Epithelial cell of esophagus (primary cell): ENCODE measurements around the gene PARVB.
"Not testable (repeated sequence)": the region's sequence is repeated elsewhere in the genome, so short reads cannot be mapped to it uniquely, and the experiment has no call there.

Source experiments
- DNase-seq: peaks from one replicate; pipeline ENCODE4 v3.0.0; 2010; ENCODE audit warnings: low read depth
- H3K4me3 ChIP-seq: 2 replicates; pipeline ENCODE4 v1.5.1; 2011; ENCODE audit warnings: mild to moderate bottlenecking, low read length, control low read depth
- TF ChIP-seq, protein P1 (sequence below): IDR thresholded peaks from 2 replicates; pipeline ENCODE4 v1.5.1; 2011; ENCODE audit warnings: low read depth, mild to moderate bottlenecking, low read length, control low read depth, inconsistent platforms; ENCODE audit not compliant: insufficient read depth; ENCODE audit errors: missing control alignments

Gene PARVB

GRCh38 chr22:44002997-44003396 lies 21.1 kb upstream of the PARVB start:
- no peak overlapping the region for H3K4me3 ChIP-seq
- TF ChIP-seq, protein P1, sequence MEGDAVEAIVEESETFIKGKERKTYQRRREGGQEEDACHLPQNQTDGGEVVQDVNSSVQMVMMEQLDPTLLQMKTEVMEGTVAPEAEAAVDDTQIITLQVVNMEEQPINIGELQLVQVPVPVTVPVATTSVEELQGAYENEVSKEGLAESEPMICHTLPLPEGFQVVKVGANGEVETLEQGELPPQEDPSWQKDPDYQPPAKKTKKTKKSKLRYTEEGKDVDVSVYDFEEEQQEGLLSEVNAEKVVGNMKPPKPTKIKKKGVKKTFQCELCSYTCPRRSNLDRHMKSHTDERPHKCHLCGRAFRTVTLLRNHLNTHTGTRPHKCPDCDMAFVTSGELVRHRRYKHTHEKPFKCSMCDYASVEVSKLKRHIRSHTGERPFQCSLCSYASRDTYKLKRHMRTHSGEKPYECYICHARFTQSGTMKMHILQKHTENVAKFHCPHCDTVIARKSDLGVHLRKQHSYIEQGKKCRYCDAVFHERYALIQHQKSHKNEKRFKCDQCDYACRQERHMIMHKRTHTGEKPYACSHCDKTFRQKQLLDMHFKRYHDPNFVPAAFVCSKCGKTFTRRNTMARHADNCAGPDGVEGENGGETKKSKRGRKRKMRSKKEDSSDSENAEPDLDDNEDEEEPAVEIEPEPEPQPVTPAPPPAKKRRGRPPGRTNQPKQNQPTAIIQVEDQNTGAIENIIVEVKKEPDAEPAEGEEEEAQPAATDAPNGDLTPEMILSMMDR = no peak
- no peak for DNase-seq

GRCh38 chr22:44003405-44004103 lies 20.5 kb upstream of the PARVB start:
- TF ChIP-seq, protein P1 = no peak
- DNase-seq = no peak

DNA sequence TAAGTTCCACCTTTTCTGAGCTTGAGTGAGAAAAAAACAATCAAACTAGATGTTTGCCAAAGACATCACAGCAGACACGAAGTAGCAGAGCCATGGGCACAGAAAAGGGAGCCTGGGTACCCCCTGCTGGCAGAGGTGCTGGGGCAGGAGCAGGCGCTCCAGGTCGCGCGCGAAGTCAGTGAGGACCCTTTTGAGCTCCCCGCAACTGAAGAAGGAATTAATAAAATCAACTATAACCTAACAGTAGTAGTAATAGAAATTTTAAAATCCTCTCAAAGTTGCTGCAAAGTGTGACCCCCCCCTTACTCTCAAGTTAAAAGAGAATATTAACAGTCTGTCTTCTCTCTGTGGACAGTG lies 20.0 kb upstream of the PARVB start:
- no peak overlapping the region for H3K4me3 ChIP-seq
- TF ChIP-seq, protein P1 = no peak
- no peak for DNase-seq

More at GRCh38 chr22:44003405-44004103, 20.5 kb upstream of the PARVB start:
- no peak overlapping the region for H3K4me3 ChIP-seq

- no peak for DNase-seq
- H3K4me3 ChIP-seq = no peak overlapping the region
- TF ChIP-seq, protein P1 = no peak
Measured at GRCh38 chr22:44005524-44005923, 18.6 kb upstream of the PARVB start.

GRCh38 chr22:44012162-44012561 lies 11.9 kb upstream of the PARVB start:
- DNase-seq = peak; percentile 61
- TF ChIP-seq, protein P1 = no peak
- H3K4me3 ChIP-seq = no peak overlapping the region

- TF ChIP-seq, protein P1 = no peak
- DNase-seq = no peak
- no peak overlapping the region for H3K4me3 ChIP-seq
Measured at GRCh38 chr22:44012591-44012990, 11.5 kb upstream of the PARVB start.

DNA sequence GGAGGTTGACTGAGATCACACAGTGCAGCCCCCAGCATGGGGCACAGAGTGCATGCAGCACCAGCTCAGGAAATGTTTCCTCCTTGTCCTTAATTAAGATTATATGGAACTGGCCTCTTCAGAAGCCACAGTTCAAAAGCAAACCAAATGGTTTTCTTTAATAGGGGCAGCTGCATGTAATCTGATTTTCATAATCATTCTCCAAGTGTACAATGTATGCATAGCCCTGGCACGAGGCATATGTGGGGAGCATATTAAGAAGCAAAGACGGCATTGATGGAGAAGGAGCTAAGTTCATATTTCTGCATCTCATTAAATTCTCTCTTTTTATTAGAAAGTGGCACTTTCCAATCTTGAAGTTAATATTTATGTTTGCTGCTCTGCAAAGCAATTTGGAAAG lies 9.9 kb upstream of the PARVB start:
- H3K4me3 ChIP-seq = no peak overlapping the region
- DNase-seq = no peak
- TF ChIP-seq, protein P1 = no peak

- not testable (repeated sequence) for H3K4me3 ChIP-seq, DNase-seq
Measured at GRCh38 chr22:44016586-44016985, 7.5 kb upstream of the PARVB start.
